Ishikawa (cell line): Measurements from ENCODE around the gene SHD.

Source experiments
- CREB1 ChIP-seq: IDR thresholded peaks from 2 replicates; pipeline ENCODE4 v1.6.1; 2012; ENCODE audit warnings: low read depth
- EP300 ChIP-seq: IDR thresholded peaks from 2 replicates; pipeline ENCODE4 v1.6.1; 2012; ENCODE audit warnings: borderline replicate concordance
- FOXM1 ChIP-seq: IDR thresholded peaks from 2 replicates; pipeline ENCODE4 v1.6.1; 2012; ENCODE audit warnings: low read depth, borderline replicate concordance
- RAD21 ChIP-seq: IDR thresholded peaks from 2 replicates; pipeline ENCODE4 v1.6.1; 2012; ENCODE audit warnings: low read depth
- TAF1 ChIP-seq: IDR thresholded peaks from 2 replicates; pipeline ENCODE4 v1.6.1; 2012; ENCODE audit warnings: low read depth, mild to moderate bottlenecking
- YY1 ChIP-seq: IDR thresholded peaks from 2 replicates; pipeline ENCODE4 v1.6.1; 2012; ENCODE audit warnings: low read depth
- ZBTB7A ChIP-seq: IDR thresholded peaks from 2 replicates; pipeline ENCODE4 v1.6.1; 2012; ENCODE audit warnings: low read depth
- TF ChIP-seq, protein P1 (sequence below): IDR thresholded peaks from 2 replicates; pipeline ENCODE4 v1.6.1; 2012
- TF ChIP-seq, protein P2 (sequence below): IDR thresholded peaks from 2 replicates; pipeline ENCODE4 v1.6.1; 2012; ENCODE audit warnings: low read depth, mild to moderate bottlenecking

DNA sequence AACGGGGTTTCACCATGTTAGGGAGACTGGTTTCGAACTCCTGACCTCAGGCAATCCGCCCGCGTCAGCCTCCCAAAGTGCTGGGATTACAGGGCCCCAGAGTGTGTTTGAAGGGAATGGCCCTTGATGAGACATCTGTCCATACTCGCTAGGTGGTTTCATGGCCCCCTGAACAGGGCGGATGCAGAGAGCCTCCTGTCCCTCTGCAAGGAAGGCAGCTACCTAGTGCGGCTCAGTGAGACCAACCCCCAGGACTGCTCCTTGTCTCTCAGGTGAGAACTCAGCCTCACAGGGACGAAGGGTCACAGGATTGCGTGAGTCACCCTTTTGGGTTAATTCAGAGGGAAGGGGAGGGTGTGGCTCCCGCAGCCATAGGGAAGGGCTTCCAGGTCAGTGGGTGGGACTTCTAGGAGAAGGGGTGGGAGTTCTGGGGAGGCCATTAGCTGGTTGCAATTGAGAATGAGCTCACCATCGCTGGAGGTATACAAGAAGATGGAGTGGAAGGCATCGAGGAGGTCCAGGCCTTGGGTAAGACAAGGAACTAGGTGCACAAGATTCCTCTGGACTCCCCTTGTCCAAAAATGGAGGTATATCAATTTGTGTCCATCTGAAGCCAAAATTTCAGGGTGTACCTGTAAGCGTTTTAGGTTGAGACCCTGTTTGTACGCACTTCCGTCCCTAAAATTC, 9.2 kb downstream of the SHD start:
- TF ChIP-seq ZBTB7A (no peak), CREB1 (no peak), FOXM1 (no peak), YY1 (no peak), EP300 (no peak), TAF1 (no peak), RAD21 (no peak)
- TF ChIP-seq, protein P1, sequence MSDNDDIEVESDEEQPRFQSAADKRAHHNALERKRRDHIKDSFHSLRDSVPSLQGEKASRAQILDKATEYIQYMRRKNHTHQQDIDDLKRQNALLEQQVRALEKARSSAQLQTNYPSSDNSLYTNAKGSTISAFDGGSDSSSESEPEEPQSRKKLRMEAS = no peak
- TF ChIP-seq, protein P2, sequence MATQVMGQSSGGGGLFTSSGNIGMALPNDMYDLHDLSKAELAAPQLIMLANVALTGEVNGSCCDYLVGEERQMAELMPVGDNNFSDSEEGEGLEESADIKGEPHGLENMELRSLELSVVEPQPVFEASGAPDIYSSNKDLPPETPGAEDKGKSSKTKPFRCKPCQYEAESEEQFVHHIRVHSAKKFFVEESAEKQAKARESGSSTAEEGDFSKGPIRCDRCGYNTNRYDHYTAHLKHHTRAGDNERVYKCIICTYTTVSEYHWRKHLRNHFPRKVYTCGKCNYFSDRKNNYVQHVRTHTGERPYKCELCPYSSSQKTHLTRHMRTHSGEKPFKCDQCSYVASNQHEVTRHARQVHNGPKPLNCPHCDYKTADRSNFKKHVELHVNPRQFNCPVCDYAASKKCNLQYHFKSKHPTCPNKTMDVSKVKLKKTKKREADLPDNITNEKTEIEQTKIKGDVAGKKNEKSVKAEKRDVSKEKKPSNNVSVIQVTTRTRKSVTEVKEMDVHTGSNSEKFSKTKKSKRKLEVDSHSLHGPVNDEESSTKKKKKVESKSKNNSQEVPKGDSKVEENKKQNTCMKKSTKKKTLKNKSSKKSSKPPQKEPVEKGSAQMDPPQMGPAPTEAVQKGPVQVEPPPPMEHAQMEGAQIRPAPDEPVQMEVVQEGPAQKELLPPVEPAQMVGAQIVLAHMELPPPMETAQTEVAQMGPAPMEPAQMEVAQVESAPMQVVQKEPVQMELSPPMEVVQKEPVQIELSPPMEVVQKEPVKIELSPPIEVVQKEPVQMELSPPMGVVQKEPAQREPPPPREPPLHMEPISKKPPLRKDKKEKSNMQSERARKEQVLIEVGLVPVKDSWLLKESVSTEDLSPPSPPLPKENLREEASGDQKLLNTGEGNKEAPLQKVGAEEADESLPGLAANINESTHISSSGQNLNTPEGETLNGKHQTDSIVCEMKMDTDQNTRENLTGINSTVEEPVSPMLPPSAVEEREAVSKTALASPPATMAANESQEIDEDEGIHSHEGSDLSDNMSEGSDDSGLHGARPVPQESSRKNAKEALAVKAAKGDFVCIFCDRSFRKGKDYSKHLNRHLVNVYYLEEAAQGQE = no peak
